H1 (cell line): ENCODE data around the gene GRID2.

Experiments used
- RNF2 ChIP-seq: fragments of 200-900, 300-1000 bp; sonication (generic); IDR thresholded peaks from 2 replicates; pipeline ENCODE4 v1.7.1; 2016; ENCODE audit warnings: borderline replicate concordance, low read depth, mild to moderate bottlenecking, antibody characterized with exemption, low read length; ENCODE audit not compliant: poor library complexity, severe bottlenecking; ENCODE audit errors: missing control alignments
- TF ChIP-seq, protein P1 (sequence below), 3 experiments: IDR thresholded peaks; 1 replicate in 2 of 3; 2 replicates in 1 of 3; pipeline versions ENCODE4 v1.5.1 to v1.6.1; 2011; ENCODE audit warnings: low read length in 3 of 3, mild to moderate bottlenecking in 3 of 3, inconsistent platforms in 2 of 3, low read depth in 1 of 3, moderate library complexity in 1 of 3; ENCODE audit not compliant: insufficient read depth in 1 of 3; ENCODE audit errors: control extremely low read depth in 1 of 3

GRCh38 chr4:92825791-92826190 is 522.0 kb downstream of the GRID2 start:
- TF ChIP-seq RNF2: no peak
- TF ChIP-seq, protein P1, sequence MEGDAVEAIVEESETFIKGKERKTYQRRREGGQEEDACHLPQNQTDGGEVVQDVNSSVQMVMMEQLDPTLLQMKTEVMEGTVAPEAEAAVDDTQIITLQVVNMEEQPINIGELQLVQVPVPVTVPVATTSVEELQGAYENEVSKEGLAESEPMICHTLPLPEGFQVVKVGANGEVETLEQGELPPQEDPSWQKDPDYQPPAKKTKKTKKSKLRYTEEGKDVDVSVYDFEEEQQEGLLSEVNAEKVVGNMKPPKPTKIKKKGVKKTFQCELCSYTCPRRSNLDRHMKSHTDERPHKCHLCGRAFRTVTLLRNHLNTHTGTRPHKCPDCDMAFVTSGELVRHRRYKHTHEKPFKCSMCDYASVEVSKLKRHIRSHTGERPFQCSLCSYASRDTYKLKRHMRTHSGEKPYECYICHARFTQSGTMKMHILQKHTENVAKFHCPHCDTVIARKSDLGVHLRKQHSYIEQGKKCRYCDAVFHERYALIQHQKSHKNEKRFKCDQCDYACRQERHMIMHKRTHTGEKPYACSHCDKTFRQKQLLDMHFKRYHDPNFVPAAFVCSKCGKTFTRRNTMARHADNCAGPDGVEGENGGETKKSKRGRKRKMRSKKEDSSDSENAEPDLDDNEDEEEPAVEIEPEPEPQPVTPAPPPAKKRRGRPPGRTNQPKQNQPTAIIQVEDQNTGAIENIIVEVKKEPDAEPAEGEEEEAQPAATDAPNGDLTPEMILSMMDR (IDR thresholded peaks at IDR 0.05; ENCODE audit: control extremely low read depth in 1 of 3, insufficient read depth in 1 of 3, low read depth in 1 of 3, low read length in 3 of 3): no peak
